ENCODE measurements around the gene USP40.

The USP40 gene

GRCh38 chr2:233542507-233542906, 24.1 kb downstream of the USP40 start:
- H3K4me3 ChIP-seq (ENCODE audit: low read length): no peak overlapping the region
- no peak overlapping the region for H2AFZ ChIP-seq (ENCODE audit: low read depth, low read length)
- peaks cover 2% of the 10 kb centered on the region for H3K9me3 ChIP-seq (ENCODE audit: low read length)
- H3K4me1 ChIP-seq (ENCODE audit: insufficient read depth, low read length): peaks cover 4% of the 10 kb centered on the region
- H3K36me3 ChIP-seq (ENCODE audit: insufficient read depth, low read length): peaks cover 15% of the 10 kb centered on the region
- H3K27me3 ChIP-seq (ENCODE audit: insufficient read depth, low read length): no peaks in the 10 kb centered on the region

- Histone ChIP-seq H3K4me1 (ENCODE audit: insufficient read depth, low read length) (no peaks in the 10 kb centered on the region), H2AFZ (ENCODE audit: low read depth, low read length) (no peak overlapping the region), H3K36me3 (ENCODE audit: insufficient read depth, low read length) (peaks cover 3% of the 10 kb centered on the region), H3K4me3 (ENCODE audit: low read length) (no peak overlapping the region), H3K9me3 (ENCODE audit: low read length) (peaks cover 2% of the 10 kb centered on the region), H3K27me3 (ENCODE audit: insufficient read depth, low read length) (no peaks in the 10 kb centered on the region)
These were observed 27.8 kb downstream of the USP40 start for GRCh38 chr2:233538741-233539140.

GRCh38 chr2:233535271-233535670, 31.3 kb downstream of the USP40 start:
- H3K9me3 ChIP-seq (ENCODE audit: low read length): peaks cover 2% of the 10 kb centered on the region
- H2AFZ ChIP-seq (ENCODE audit: low read depth, low read length): no peak overlapping the region
- no peaks in the 10 kb centered on the region for H3K4me1 ChIP-seq (ENCODE audit: insufficient read depth, low read length)
- no peaks in the 10 kb centered on the region for H3K27me3 ChIP-seq (ENCODE audit: insufficient read depth, low read length)
- H3K36me3 ChIP-seq (ENCODE audit: insufficient read depth, low read length): peaks cover under 1% of the 10 kb centered on the region
- H3K4me3 ChIP-seq (ENCODE audit: low read length): no peak overlapping the region

GRCh38 chr2:233532971-233533370, 33.6 kb downstream of the USP40 start:
- Histone ChIP-seq H3K4me3 (ENCODE audit: low read length) (no peak overlapping the region), H3K27me3 (ENCODE audit: insufficient read depth, low read length) (no peaks in the 10 kb centered on the region), H2AFZ (ENCODE audit: low read depth, low read length) (no peak overlapping the region), H3K36me3 (ENCODE audit: insufficient read depth, low read length) (peaks cover 3% of the 10 kb centered on the region), H3K9me3 (ENCODE audit: low read length) (no peaks in the 10 kb centered on the region), H3K4me1 (ENCODE audit: insufficient read depth, low read length) (no peaks in the 10 kb centered on the region)

- peaks cover 3% of the 10 kb centered on the region for H3K36me3 ChIP-seq (ENCODE audit: insufficient read depth, low read length)
- H3K4me3 ChIP-seq (ENCODE audit: low read length): no peak overlapping the region
- H3K27me3 ChIP-seq (ENCODE audit: insufficient read depth, low read length): no peaks in the 10 kb centered on the region
- no peak overlapping the region for H2AFZ ChIP-seq (ENCODE audit: low read depth, low read length)
- no peaks in the 10 kb centered on the region for H3K9me3 ChIP-seq (ENCODE audit: low read length)
- no peaks in the 10 kb centered on the region for H3K4me1 ChIP-seq (ENCODE audit: insufficient read depth, low read length)
These were observed 34.6 kb downstream of the USP40 start for GRCh38 chr2:233531955-233532354.

- no peak overlapping the region for H2AFZ ChIP-seq (ENCODE audit: low read depth, low read length)
- H3K27me3 ChIP-seq (ENCODE audit: insufficient read depth, low read length): no peaks in the 10 kb centered on the region
- peaks cover 6% of the 10 kb centered on the region for H3K36me3 ChIP-seq (ENCODE audit: insufficient read depth, low read length)
- no peak overlapping the region for H3K4me3 ChIP-seq (ENCODE audit: low read length)
- H3K9me3 ChIP-seq (ENCODE audit: low read length): no peaks in the 10 kb centered on the region
- no peaks in the 10 kb centered on the region for H3K4me1 ChIP-seq (ENCODE audit: insufficient read depth, low read length)
These were observed 36.2 kb downstream of the USP40 start for GRCh38 chr2:233530381-233530780.

GRCh38 chr2:233528182-233528581, 38.4 kb downstream of the USP40 start:
- Histone ChIP-seq H3K27me3 (ENCODE audit: insufficient read depth, low read length) (no peaks in the 10 kb centered on the region), H2AFZ (ENCODE audit: low read depth, low read length) (no peak overlapping the region), H3K36me3 (ENCODE audit: insufficient read depth, low read length) (peaks cover 13% of the 10 kb centered on the region), H3K4me1 (ENCODE audit: insufficient read depth, low read length) (no peaks in the 10 kb centered on the region), H3K9me3 (ENCODE audit: low read length) (no peaks in the 10 kb centered on the region), H3K4me3 (ENCODE audit: low read length) (no peak overlapping the region)

- no peaks in the 10 kb centered on the region for H3K9me3 ChIP-seq (ENCODE audit: low read length)
- H3K4me1 ChIP-seq (ENCODE audit: insufficient read depth, low read length): no peaks in the 10 kb centered on the region
- H3K36me3 ChIP-seq (ENCODE audit: insufficient read depth, low read length): peaks cover 26% of the 10 kb centered on the region
- H2AFZ ChIP-seq (ENCODE audit: low read depth, low read length): no peak overlapping the region
- no peaks in the 10 kb centered on the region for H3K27me3 ChIP-seq (ENCODE audit: insufficient read depth, low read length)
- no peak overlapping the region for H3K4me3 ChIP-seq (ENCODE audit: low read length)
These were observed 40.8 kb downstream of the USP40 start for GRCh38 chr2:233525791-233526190.

- Histone ChIP-seq H3K9me3 (ENCODE audit: low read length) (no peaks in the 10 kb centered on the region), H3K27me3 (ENCODE audit: insufficient read depth, low read length) (no peaks in the 10 kb centered on the region), H3K4me3 (ENCODE audit: low read length) (no peak overlapping the region), H3K36me3 (ENCODE audit: insufficient read depth, low read length) (peaks cover 34% of the 10 kb centered on the region), H3K4me1 (ENCODE audit: insufficient read depth, low read length) (no peaks in the 10 kb centered on the region), H2AFZ (ENCODE audit: low read depth, low read length) (no peak overlapping the region)
These were observed 46.6 kb downstream of the USP40 start for GRCh38 chr2:233519787-233520611.

GRCh38 chr2:233513953-233514655, 52.5 kb downstream of the USP40 start:
- H3K27me3 ChIP-seq (ENCODE audit: insufficient read depth, low read length): no peaks in the 10 kb centered on the region
- peaks cover 8% of the 10 kb centered on the region for H3K36me3 ChIP-seq (ENCODE audit: insufficient read depth, low read length)
- H3K4me1 ChIP-seq (ENCODE audit: insufficient read depth, low read length): no peaks in the 10 kb centered on the region
- H3K4me3 ChIP-seq (ENCODE audit: low read length): no peak overlapping the region
- H2AFZ ChIP-seq (ENCODE audit: low read depth, low read length): no peak overlapping the region
- no peaks in the 10 kb centered on the region for H3K9me3 ChIP-seq (ENCODE audit: low read length)

- peaks cover 19% of the 10 kb centered on the region for H3K36me3 ChIP-seq (ENCODE audit: insufficient read depth, low read length)
- H2AFZ ChIP-seq (ENCODE audit: low read depth, low read length): no peak overlapping the region
- H3K27me3 ChIP-seq (ENCODE audit: insufficient read depth, low read length): no peaks in the 10 kb centered on the region
- H3K4me1 ChIP-seq (ENCODE audit: insufficient read depth, low read length): no peaks in the 10 kb centered on the region
- no peak overlapping the region for H3K4me3 ChIP-seq (ENCODE audit: low read length)
- peaks cover 5% of the 10 kb centered on the region for H3K9me3 ChIP-seq (ENCODE audit: low read length)
These were observed 62.5 kb downstream of the USP40 start for GRCh38 chr2:233503947-233504637.

- no peaks in the 10 kb centered on the region for H3K4me1 ChIP-seq (ENCODE audit: insufficient read depth, low read length)
- H3K36me3 ChIP-seq (ENCODE audit: insufficient read depth, low read length): peaks cover 19% of the 10 kb centered on the region
- H2AFZ ChIP-seq (ENCODE audit: low read depth, low read length): no peak overlapping the region
- H3K9me3 ChIP-seq (ENCODE audit: low read length): peaks cover 5% of the 10 kb centered on the region
- no peaks in the 10 kb centered on the region for H3K27me3 ChIP-seq (ENCODE audit: insufficient read depth, low read length)
- no peak overlapping the region for H3K4me3 ChIP-seq (ENCODE audit: low read length)
These were observed 63.1 kb downstream of the USP40 start for GRCh38 chr2:233503481-233503880.
